Naive thymus-derived CD8-positive, alpha-beta T cell (primary cell): ENCODE results near the gene CHIA. TPM values are rescaled to one million over a fixed set of nuclear protein-coding genes. Genes with fewer than 3 reads are reported as not detected.
"Not testable (repeated sequence)": the region's sequence is repeated elsewhere in the genome, so short reads cannot be mapped to it uniquely, and the experiment has no call there.

Experiments used
- ATAC-seq, 2 donors: fragments of 150-1000 bp; cut with Tn5 transposase in 1 of 2; sonication (Bioruptor Pico), chemical (Tn5 transposase) in 1 of 2; 1 replicate in 1 of 2; 2 replicates in 1 of 2; pipeline ENCODE4 v1.10.0; 2021; ENCODE audit warnings: mild to moderate bottlenecking in 2 of 2, moderate library complexity in 2 of 2
- POLR2A ChIA-PET: fragments of 350-600 bp; sonication (Branson Sonifier 250); formaldehyde crosslinking; loops from one replicate; lab custom pipeline; 2021; ENCODE audit warnings: antibody characterized with exemption; lab: Charles Lee
- DNase-seq, 10 donors: peaks; one replicate each; pipeline versions ENCODE4 v3.0.0 to v3.0.0-alpha.2; 2020 to 2022
- H3K27ac Mint-ChIP-seq, 10 donors: one replicate each; pipeline ENCODE4 v1.8.0; 2020 to 2022; ENCODE audit warnings: mild to moderate bottlenecking in 10 of 10, mixed read lengths in 10 of 10, moderate library complexity in 4 of 10, inconsistent platforms in 1 of 10
- H3K27me3 Mint-ChIP-seq, 5 donors: one replicate each; pipeline ENCODE4 v1.8.0; 2021 to 2022; ENCODE audit warnings: mixed read lengths in 5 of 5
- H3K36me3 Mint-ChIP-seq, 3 donors: one replicate each; pipeline ENCODE4 v1.8.0; 2020 to 2022; ENCODE audit warnings: mixed read lengths in 3 of 3, mild to moderate bottlenecking in 2 of 3, inconsistent platforms in 1 of 3
- H3K4me1 Mint-ChIP-seq, 4 donors: one replicate each; pipeline ENCODE4 v1.8.0; 2021 to 2022; ENCODE audit warnings: mixed read lengths in 4 of 4
- H3K4me3 Mint-ChIP-seq, 10 donors: one replicate each; pipeline ENCODE4 v1.8.0; 2020 to 2022; ENCODE audit warnings: mild to moderate bottlenecking in 10 of 10, mixed read lengths in 10 of 10, moderate library complexity in 6 of 10, inconsistent platforms in 1 of 10
- H3K9me3 Mint-ChIP-seq, 9 donors: one replicate each; pipeline ENCODE4 v1.8.0; 2020 to 2022; ENCODE audit warnings: mixed read lengths in 9 of 9, mild to moderate bottlenecking in 3 of 9, inconsistent platforms in 1 of 9, moderate library complexity in 1 of 9
- polyA plus RNA-seq, 3 donors: library from polyadenylated mRNA; unstranded; fragments of 300-500 nt; fragmentation: Illumina TruSeq; gene quantifications; one replicate each; pipeline ENCODE4 v1.2.3, GENCODE V29; 2021
- total RNA-seq, 8 experiments: library from RNA in 2 of 8; stranded (reverse) in 2 of 8; gene quantifications; one replicate each; pipeline ENCODE4 v1.2.3 and lab custom pipeline; 2021 to 2026

CHIA gene
- total and polyA plus RNA-seq, 5 experiments from 2014 or later = not detected

DNA sequence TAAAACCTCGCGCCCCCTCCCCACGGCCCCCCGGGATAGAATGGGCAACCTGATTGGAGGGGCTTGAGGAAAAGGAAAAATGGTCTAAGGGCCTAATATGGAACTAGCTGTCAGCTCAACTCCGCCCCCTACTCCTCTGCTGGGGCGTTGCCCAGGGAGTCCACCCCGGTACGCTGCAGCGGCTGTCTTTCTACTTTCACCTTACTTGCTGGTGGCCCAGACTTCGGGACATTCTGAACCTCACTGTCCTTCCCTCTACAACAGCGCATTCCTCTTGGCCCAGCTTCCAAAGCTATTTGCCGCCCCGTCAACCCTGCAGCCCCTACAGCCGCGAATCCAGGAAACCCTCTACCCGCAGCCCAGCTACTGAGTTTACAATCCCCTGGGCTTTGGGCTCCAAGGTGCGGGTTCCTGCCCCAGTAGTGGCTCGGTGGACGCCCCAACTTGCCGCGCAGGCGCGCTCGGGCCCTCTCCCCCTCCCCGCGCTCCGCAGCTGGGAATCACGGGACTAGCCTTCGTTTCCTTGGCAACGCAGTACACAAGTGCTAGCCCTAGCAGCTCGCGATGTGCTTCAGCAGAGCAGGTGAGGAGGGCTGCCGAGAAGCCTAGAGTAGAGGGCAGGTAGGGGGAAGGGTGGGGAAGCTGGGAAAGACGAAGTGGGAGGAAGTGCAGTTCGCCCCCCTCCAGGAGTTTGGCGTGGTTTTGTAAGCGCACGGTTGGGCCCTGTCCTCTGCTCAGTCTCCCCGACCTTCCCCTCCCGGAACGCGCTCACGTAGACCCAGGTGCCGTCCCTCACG is 55.6 kb downstream of the CHIA start:
- no peaks in the 10 kb centered on the region for H3K36me3 Mint-ChIP-seq
- peak overlapping the region; percentile 57 to 97 (median 96) for H3K27ac Mint-ChIP-seq
- peak overlapping the region; percentile 90 to 96 (median 92) for H3K4me3 Mint-ChIP-seq
- no peaks in the 10 kb centered on the region for H3K27me3 Mint-ChIP-seq
- peak; percentile 80 to 95 (median 90) for DNase-seq
- H3K9me3 Mint-ChIP-seq = no peaks in the 10 kb centered on the region
- peaks cover 9 to 21% (median 19%) of the 10 kb centered on the region in 4 donors for H3K4me1 Mint-ChIP-seq
- POLR2A ChIA-PET = interaction anchor here (0.9 to 1.5 kb wide), 10 partner anchors 15 to 409 kb away, joined by 3 to 7 read pairs (median 3); partner anchors contain the start of genes CEPT1, DDX20 and DRAM2
- ATAC-seq = peak; percentile 87 to 94

DNA sequence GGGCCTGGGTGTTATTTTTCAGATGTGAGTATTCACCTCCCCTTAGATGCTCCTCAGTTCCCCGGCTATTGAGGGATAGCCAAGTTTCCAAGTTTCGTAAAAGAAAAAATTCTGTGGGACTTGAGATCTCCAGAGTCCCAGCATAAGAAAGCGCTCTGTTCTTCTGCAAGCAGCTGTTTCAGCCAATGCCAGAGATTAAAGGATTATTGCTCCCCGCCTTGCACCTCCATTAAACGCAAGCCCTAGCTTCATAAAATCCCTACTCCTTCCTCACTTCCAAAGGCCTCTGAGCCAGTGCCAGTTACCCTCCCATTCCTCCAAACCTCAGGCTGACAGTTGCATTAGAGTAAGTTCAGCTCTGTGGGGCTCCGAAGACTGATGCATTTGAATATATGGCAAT is 56.4 kb downstream of the CHIA start:
- Mint-ChIP-seq H3K27ac (peak overlapping the region; percentile 57 to 97 (median 96)), H3K36me3 (no peaks in the 10 kb centered on the region), H3K9me3 (no peaks in the 10 kb centered on the region), H3K4me3 (peak overlapping the region; percentile 90 to 96 (median 92)), H3K27me3 (no peaks in the 10 kb centered on the region), H3K4me1 (peaks cover 9 to 21% (median 19%) of the 10 kb centered on the region in 4 donors)
- no peak for DNase-seq
- POLR2A ChIA-PET = interaction anchor here (0.6 to 1.5 kb wide), 3 partner anchors 124 to 408 kb away, joined by 3 to 4 read pairs (median 3); partner anchors contain the start of gene DDX20
- ATAC-seq = no peak

DNA sequence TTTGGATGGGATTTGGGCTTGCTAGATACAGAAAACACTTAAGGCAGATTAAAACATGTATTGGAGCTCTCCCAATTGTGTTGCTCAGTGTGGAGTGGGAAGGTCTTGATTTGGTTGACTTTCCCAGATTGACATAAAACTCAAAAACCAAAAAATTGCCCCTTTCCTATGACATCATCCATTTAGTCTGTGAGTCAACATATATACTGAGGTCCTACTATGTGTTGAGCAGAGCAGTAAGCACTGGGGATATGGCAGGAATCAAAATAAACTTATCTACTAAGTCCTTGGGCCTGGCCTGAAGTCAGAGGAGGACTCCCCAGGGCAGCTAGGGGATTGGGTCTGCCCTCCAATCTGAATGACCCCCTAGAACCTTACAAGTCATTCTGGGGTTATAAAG is 61.0 kb downstream of the CHIA start:
- no peak overlapping the region for H3K4me3 Mint-ChIP-seq
- ATAC-seq = no peak
- peaks cover 0 to 2% (median 0%) of the 10 kb centered on the region in 3 donors for H3K36me3 Mint-ChIP-seq
- peaks cover 8 to 18% (median 17%) of the 10 kb centered on the region in 4 donors for H3K4me1 Mint-ChIP-seq
- no peaks in the 10 kb centered on the region for H3K9me3 Mint-ChIP-seq
- DNase-seq = no peak
- H3K27me3 Mint-ChIP-seq = no peaks in the 10 kb centered on the region
- POLR2A ChIA-PET = no interaction called here
- H3K27ac Mint-ChIP-seq = no peak overlapping the region

- ATAC-seq (peak; percentile 28 to 35), DNase-seq (no peak)
- Mint-ChIP-seq H3K9me3 (no peaks in the 10 kb centered on the region), H3K4me1 (peaks cover 6 to 12% (median 10%) of the 10 kb centered on the region in 4 donors), H3K4me3 (no peak overlapping the region), H3K27ac (peak overlapping the region in 1 of 10 donors; percentile 68), H3K36me3 (peaks cover 0 to 2% (median 0%) of the 10 kb centered on the region in 3 donors), H3K27me3 (no peaks in the 10 kb centered on the region)
- POLR2A ChIA-PET = no interaction called here
Observed at GRCh38 chr1:111354584-111354983, 63.9 kb downstream of the CHIA start.

DNA sequence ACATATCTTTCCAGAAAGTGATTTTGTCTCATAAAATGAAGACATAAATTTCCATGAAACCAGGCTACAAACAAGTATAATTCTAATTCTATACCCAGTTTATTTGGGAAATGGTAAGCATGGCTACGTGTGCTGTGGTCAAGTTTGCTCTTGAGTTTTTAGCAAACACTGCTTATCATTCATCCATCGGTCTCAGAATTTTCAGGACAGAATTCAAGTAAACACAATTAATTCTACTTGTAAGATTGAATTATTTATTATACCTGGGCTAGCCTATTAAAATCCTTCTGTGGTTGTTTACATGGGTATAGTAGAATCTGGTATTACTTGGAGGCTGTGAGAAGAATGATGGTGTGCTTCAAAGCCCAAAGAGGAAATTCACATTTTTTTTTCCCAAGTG is 68.3 kb downstream of the CHIA start:
- ATAC-seq (no peak), DNase-seq (no peak)
- H3K9me3 Mint-ChIP-seq = no peaks in the 10 kb centered on the region
- H3K4me3 Mint-ChIP-seq = no peak overlapping the region
- peaks cover 1 to 6% (median 1%) of the 10 kb centered on the region in 5 donors for H3K27me3 Mint-ChIP-seq
- H3K27ac Mint-ChIP-seq = no peak overlapping the region
- no peaks in the 10 kb centered on the region for H3K36me3 Mint-ChIP-seq
- H3K4me1 Mint-ChIP-seq = peaks cover 6 to 12% (median 10%) of the 10 kb centered on the region in 4 donors
- POLR2A ChIA-PET = no interaction called here

DNA sequence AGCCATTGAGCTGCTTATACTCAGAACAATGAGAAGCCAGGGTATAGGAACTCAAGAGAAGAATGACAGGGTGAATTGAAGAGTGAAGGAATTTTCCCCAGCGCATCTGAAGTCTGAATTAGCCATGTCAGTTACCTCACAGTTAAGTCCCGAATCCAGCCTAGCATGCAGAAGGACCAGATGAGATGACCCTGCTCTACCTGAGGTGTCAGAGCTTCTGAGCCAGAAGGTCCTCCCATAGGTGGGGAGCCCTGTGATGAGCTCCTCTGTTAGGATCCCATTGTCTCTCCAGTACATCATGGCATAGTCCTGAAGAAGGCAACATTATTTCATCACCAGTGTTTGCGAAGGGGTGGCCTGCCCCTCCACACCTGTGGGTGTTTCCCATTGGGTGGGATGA is 68.7 kb downstream of the CHIA start:
- Mint-ChIP-seq H3K36me3 (no peaks in the 10 kb centered on the region), H3K9me3 (no peaks in the 10 kb centered on the region), H3K4me3 (no peak overlapping the region), H3K4me1 (peaks cover 5 to 11% (median 9%) of the 10 kb centered on the region in 4 donors), H3K27me3 (peaks cover 2 to 10% (median 3%) of the 10 kb centered on the region in 5 donors), H3K27ac (no peak overlapping the region)
- ATAC-seq (no peak), DNase-seq (no peak)
- POLR2A ChIA-PET = no interaction called here

- not testable (repeated sequence) for H3K4me1 Mint-ChIP-seq, H3K4me3 Mint-ChIP-seq
Observed at GRCh38 chr1:111360257-111360656, 69.6 kb downstream of the CHIA start.

GRCh38 chr1:111361761-111362160 is 71.1 kb downstream of the CHIA start:
- no peaks in the 10 kb centered on the region for H3K9me3 Mint-ChIP-seq
- no peak for ATAC-seq
- H3K4me3 Mint-ChIP-seq = no peak overlapping the region

More at GRCh38 chr1:111360257-111360656, 69.6 kb downstream of the CHIA start:
- ATAC-seq, H3K36me3 Mint-ChIP-seq, POLR2A ChIA-PET, H3K9me3 Mint-ChIP-seq, H3K27ac Mint-ChIP-seq, DNase-seq: not testable (repeated sequence)
- peaks cover 2 to 17% (median 7%) of the 10 kb centered on the region in 5 donors for H3K27me3 Mint-ChIP-seq

GRCh38 chr1:111364690-111365089 is 74.0 kb downstream of the CHIA start:
- ATAC-seq = no peak
- H3K27ac Mint-ChIP-seq = peak overlapping the region in 1 of 10 donors; percentile 14
- H3K4me1 Mint-ChIP-seq = no peaks in the 10 kb centered on the region
- no peaks in the 10 kb centered on the region for H3K9me3 Mint-ChIP-seq
- H3K36me3 Mint-ChIP-seq = no peaks in the 10 kb centered on the region
- DNase-seq = no peak
- H3K4me3 Mint-ChIP-seq = no peak overlapping the region
- H3K27me3 Mint-ChIP-seq = peaks cover 11 to 49% (median 26%) of the 10 kb centered on the region in 5 donors
- POLR2A ChIA-PET = no interaction called here

More at GRCh38 chr1:111361761-111362160, 71.1 kb downstream of the CHIA start:
- Mint-ChIP-seq H3K27ac (no peak overlapping the region), H3K4me1 (peaks cover 0 to 3% (median 0%) of the 10 kb centered on the region in 4 donors), H3K27me3 (peaks cover 7 to 28% (median 16%) of the 10 kb centered on the region in 5 donors), H3K36me3 (no peaks in the 10 kb centered on the region)
- POLR2A ChIA-PET = no interaction called here
- DNase-seq = no peak

GRCh38 chr1:111366256-111366655 is 75.6 kb downstream of the CHIA start:
- DNase-seq = no peak
- Mint-ChIP-seq H3K9me3 (no peaks in the 10 kb centered on the region), H3K27me3 (peaks cover 15 to 57% (median 31%) of the 10 kb centered on the region in 5 donors), H3K36me3 (no peaks in the 10 kb centered on the region), H3K27ac (no peak overlapping the region), H3K4me1 (peaks cover 0 to 1% (median 0%) of the 10 kb centered on the region in 4 donors), H3K4me3 (no peak overlapping the region)
- POLR2A ChIA-PET = no interaction called here
- no peak for ATAC-seq

GRCh38 chr1:111369177-111369576 is 78.5 kb downstream of the CHIA start:
- ATAC-seq (no peak), DNase-seq (no peak)
- POLR2A ChIA-PET = no interaction called here
- Mint-ChIP-seq H3K4me1 (peaks cover 0 to 1% (median 0%) of the 10 kb centered on the region in 4 donors), H3K27ac (no peak overlapping the region), H3K27me3 (peaks cover 13 to 55% (median 39%) of the 10 kb centered on the region in 5 donors), H3K4me3 (no peak overlapping the region), H3K36me3 (no peaks in the 10 kb centered on the region), H3K9me3 (no peaks in the 10 kb centered on the region)

- no peak for DNase-seq
- Mint-ChIP-seq H3K4me1 (peaks cover 0 to 1% (median 0%) of the 10 kb centered on the region in 4 donors), H3K9me3 (no peaks in the 10 kb centered on the region), H3K36me3 (no peaks in the 10 kb centered on the region), H3K4me3 (no peak overlapping the region), H3K27ac (peak overlapping the region in 1 of 10 donors; percentile 25), H3K27me3 (peaks cover 13 to 50% (median 40%) of the 10 kb centered on the region in 5 donors)
- POLR2A ChIA-PET = no interaction called here
- ATAC-seq = no peak
Observed at GRCh38 chr1:111369645-111370044, 79.0 kb downstream of the CHIA start.
